ENCODE data around the gene NCAPG.
A peak's percentile ranks its signal among the peaks of the same experiment; 100 is the strongest.

Gene NCAPG, protein sequence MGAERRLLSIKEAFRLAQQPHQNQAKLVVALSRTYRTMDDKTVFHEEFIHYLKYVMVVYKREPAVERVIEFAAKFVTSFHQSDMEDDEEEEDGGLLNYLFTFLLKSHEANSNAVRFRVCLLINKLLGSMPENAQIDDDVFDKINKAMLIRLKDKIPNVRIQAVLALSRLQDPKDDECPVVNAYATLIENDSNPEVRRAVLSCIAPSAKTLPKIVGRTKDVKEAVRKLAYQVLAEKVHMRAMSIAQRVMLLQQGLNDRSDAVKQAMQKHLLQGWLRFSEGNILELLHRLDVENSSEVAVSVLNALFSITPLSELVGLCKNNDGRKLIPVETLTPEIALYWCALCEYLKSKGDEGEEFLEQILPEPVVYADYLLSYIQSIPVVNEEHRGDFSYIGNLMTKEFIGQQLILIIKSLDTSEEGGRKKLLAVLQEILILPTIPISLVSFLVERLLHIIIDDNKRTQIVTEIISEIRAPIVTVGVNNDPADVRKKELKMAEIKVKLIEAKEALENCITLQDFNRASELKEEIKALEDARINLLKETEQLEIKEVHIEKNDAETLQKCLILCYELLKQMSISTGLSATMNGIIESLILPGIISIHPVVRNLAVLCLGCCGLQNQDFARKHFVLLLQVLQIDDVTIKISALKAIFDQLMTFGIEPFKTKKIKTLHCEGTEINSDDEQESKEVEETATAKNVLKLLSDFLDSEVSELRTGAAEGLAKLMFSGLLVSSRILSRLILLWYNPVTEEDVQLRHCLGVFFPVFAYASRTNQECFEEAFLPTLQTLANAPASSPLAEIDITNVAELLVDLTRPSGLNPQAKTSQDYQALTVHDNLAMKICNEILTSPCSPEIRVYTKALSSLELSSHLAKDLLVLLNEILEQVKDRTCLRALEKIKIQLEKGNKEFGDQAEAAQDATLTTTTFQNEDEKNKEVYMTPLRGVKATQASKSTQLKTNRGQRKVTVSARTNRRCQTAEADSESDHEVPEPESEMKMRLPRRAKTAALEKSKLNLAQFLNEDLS

DNA sequence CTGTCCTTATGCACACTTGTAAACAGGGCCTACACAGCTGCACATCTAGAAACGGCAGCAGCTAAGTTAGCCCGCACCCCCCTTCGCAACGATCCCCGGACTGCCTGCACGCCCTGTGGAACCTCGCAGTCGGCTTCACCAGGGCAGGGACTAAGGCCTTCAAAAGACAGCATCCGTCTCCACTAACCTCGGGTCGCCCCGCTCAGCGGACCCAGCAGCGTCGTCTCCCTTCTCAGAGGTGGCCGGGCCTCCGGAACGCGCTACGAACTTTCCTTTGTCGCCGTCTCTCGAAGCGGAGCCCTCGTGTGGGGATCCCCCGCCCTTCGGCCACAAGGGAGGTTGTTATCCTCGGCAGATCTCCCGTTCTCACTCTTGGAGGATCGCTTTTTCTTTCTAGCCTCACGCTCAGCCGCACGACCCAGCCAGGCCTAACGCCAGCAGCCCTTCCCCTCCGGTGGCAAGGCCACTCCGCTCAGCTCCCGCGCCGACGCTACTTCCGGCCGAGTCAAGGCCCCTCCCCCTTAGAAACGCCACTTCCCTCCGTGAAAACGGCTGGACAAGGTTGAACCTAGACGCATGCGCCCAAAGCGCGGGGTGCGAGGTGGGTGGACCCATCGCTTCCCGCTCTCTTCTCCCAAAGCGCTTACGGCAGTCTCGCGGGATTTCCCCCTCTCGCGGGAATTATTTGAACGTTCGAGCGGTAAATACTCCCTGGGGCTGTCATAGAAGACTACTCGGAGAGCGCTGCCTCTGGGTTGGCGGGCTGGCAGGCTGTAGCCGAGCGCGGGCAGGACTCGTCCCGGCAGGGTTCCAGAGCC, at the start of gene NCAPG, which contains the start of gene DCAF16:
Gene NCAPG (plus strand): TSS at position 720 of the 818 bp plus-strand sequence. CDS start 99 bp downstream, outside the sequence.
Gene DCAF16 (minus strand): TSS at position 498 of the 818 bp plus-strand sequence. CDS start 6,616 bp downstream, outside the sequence.
- peak; percentile 97 for DNase-seq (ENCODE audit: low spot score)

DNA sequence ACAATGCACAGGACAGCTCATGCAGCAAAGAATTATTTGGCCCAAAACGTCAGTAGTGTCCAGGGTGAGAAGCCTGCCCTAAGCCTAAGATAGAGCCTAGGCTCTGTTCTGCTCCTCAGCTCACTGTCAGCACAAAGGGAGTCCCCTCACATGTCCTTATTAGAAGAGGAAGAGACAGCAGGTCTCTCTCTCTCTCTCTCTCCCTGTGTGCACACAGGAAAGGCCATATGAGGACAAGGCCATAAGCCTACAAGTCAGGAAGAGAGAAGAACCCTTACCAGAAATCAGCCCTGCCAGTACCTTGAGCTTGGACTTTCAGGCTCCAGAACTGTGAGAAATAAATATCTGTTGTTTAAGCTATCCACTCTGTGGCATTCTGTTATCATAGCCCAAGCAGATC, 49.7 kb upstream of the NCAPG start:
- DNase-seq (ENCODE audit: low spot score), result no peak

DNA sequence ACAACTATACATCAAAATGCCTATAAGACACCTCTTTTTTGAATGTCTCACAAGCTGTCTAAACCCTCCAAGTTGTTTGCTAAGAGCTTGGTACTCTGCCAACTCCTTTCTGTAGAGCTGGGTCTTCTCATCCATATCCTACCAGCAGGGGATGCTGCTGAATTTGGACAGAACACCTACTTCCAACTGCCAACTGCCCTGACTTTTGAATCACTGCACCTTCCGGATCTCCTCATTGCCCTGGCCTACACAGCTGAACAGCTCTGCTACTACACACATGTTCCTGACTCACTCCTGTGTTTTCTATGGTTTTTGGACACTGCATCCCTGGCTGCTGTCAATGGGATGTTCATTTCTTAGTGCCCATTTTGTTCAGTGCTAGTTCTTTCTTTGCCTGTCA, 48.1 kb upstream of the NCAPG start:
- no peak for DNase-seq (ENCODE audit: low spot score)

DNA sequence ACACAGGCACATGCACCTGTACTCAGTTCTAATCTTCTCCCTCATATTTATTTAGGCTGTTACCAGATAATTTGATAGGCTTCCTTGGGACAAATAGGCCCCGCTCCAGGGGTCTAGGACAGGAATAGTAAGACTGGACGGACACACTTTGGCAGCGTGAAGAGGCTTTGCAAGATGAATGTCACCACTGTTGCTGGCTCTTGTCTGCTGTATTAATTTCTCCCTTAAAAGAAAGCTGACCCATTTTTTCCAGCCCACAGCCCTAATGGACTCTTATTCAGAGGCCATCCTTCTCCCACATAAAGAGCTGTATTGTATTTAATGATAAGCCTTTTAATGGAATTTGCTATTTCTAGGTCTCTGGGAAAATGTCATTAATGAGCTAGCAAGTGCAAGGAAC, 47.4 kb upstream of the NCAPG start:
- DNase-seq (ENCODE audit: low spot score), result no peak

DNA sequence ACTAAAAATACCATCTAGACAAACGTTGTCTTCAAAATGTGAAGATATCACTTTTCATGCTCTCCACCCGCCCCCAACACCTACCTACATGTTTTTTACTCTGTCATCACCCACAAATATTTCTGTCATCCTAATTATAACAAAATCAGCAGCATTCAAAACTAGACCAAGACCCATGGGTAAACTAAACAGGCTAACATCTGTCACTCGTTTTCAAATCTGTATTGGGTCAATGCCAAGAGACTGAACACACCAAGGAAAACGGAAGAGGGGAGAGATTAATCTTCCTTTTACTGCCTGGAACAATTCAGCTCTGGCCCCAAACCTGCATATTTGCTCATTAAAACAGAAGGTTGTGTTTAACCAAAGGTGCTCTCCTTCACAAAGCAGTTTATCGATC, 46.8 kb upstream of the NCAPG start:
- no peak for DNase-seq (ENCODE audit: low spot score)

DNA sequence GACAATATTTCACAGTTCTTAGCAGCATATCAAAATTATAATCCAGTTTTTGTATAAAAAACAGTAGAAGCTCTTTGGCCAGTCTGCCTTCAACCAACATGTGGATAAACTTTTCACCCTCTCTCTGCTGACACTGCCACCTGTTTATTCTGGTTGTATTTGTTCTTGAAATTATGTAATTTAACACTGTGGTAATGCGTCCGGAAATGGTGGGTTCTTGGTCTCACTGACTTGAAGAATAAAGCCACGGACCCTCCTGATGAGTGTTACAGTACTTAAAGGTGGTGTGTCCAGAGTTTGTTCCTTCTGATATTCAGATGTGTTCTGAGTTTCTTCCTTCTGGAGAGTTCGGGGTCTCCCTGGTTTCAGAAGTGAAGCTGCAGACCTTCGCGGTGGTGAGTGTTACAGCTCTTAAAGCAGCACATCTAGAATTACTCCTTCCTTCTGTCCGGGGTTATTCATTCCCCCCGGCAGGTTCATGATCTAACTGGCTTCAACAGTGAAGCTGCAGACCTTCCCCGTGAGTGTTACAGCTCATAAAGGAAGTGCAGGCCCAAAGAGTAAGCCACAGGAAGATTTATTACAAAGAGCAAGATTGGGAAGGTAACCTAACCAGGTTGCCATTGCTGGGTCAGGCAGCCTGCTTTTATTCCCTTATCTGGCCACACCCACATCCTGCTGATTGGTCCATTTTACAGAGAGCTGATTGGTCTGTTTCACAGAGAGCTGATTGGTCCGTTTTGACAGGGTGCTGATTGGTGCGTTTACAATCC, 45.1 kb upstream of the NCAPG start:
- no peak for DNase-seq (ENCODE audit: low spot score)

DNA sequence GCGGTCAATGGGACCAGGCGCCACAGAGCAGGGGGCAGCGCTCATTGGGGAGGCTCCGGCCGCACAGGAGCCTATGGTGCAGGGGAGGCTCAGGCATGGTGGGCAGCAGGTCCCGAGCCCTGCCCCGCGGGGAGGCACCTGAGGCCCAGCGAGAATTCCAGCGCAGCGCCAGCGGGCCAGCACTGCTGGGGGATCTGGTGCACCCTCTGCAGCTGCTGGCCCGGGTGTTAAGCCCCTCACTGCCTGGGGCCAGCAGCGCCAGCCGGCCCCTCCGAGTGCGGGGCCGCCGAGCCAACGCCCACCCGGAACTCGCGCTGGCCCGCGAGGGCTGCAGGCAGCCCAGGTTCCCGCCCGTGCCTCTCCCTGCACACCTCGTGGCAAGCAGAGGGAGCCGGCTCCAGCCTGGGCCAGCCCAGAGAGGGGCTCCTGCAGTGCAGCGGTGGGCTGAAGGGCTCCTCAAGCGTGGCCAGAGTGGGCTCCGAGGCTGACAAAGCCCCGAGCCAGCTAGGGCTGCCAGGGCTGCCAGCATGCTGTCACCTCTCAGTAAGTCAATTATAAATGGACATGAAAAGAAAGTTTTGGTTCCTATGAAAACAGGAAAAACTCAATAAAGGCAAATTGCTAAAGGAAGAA, 43.8 kb upstream of the NCAPG start:
- no peak for DNase-seq (ENCODE audit: low spot score)

DNA sequence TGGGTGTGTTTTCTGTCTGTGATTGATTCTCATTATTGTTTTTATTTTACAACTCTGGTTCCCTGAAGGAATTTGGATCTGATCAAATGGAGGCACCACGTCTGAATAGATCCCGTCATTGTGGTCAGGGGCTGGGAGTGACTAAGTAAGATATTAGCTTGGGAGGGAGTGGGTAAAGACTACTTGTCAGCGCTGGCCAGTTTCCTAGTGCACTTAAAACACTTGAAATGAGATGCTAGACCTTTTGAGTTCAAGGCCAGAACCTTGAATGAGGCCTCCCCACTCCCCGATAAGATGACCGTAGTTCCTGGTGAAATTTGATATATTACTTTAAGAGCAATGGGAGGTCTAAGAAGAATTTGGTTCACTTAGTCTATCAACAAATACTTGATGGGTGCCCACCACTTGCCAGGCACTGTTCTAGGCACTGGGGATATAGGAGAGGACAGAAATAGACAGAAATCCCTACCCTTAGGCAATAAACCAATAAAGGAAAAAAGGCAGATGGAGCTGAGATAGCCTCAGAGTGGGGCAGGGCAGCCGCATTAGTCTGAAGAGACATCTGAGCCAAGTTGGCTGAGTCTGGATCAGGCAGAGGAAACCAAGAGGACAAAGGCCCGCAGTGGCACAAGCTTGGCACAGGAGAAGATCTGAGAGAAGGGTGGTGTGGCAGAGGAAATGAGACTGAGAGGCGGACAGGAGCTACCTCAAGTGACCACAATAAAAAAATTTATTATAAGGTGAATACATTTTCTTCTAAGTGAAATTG, 41.2 kb upstream of the NCAPG start:
- no peak for DNase-seq (ENCODE audit: low spot score)

DNA sequence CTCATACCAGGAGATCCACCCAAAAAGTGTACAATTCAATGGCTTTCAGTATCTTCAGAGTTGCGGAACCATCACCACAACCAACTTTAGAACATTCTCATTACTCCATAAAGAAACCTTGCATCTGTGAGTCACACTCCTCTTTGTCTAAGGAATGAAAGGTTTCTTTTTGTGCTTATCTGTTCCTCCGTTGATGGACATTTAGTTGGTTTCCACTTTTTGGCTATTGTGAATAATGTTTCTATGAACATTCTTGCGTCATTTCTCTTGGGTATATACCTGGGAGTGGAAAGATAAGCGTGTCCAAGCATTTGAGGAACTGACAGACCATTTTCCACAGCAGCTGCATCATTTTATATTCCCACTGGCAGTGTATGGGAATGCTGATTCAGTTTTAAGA, 39.9 kb upstream of the NCAPG start:
- no peak for DNase-seq (ENCODE audit: low spot score)

DNA sequence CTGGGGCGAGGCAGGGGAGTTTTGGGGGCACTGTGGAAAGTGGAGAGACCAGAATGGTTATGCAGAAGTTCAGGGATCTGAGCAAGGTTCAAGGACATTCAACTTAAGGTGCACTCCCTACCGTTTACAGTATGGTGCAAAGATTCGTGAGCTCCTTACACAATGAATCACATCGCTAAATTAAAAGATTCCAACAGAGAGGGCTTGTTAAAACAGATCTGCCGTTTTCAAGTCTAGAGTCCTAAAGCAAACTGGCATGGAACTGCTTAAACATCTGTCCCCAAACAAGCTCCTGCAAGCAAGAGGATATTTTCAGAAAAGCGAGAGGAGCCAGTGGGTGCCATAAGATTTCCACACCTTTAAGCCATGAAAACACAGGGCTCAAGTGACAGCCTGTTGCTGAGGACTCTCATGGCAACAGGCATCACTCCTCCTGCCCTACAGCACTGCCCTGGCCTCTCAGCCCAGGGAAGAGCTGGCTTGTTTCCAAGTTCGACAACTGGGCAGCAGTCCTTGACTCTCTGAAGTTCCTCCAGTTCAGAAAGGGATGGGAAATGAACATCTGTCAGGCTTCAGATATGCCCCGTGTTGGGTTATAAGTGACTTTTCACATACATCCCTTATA, 39.4 kb upstream of the NCAPG start:
- no peak for DNase-seq (ENCODE audit: low spot score)

DNA sequence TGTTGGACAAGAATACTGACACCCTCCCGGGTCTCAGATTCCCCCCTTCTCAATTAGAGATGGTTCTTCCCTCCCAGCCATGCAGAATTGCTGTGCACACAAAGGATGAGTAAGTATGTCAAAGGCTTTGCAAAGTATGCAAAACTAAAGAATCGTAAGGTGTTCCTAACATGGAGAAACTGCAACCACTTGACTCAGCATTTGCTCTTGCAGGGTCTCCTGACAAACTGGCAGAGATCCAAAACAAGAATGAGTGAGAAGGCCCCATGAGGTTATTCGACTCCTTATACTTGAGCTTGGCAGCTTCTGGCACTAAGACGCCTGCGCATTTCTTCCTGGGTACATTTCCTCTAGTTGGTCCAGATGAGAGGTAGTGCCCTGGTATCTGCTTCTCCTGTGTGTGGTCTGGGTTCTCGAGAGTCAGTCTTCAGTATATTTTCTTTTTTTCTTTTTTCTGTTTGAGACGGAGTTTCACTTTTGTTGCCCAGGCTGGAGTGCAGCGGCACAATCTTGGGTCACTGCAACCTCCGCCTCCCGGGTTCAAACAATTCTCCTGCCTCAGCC, 37.6 kb upstream of the NCAPG start:
- no peak for DNase-seq (ENCODE audit: low spot score)

DNA sequence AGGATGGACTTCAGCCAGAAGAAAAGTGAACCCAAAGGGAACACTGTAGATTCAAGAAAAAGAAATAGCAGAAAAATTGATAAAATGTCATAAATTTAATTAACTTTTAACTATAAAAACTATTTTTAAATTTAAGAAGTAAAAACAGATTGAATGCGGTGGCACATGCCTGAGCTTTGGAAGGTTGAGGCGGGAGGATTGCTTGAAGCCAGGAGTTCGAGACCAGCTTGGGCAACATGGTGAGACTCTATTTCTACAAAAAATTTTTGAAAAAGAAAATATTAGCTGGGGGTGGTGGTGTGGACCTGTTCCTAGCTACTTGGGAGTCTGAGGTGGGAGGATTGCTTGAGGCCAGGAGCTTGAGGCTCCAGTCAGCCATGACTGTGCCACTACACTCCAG, 32.3 kb upstream of the NCAPG start:
- DNase-seq (ENCODE audit: low spot score), result no peak

DNA sequence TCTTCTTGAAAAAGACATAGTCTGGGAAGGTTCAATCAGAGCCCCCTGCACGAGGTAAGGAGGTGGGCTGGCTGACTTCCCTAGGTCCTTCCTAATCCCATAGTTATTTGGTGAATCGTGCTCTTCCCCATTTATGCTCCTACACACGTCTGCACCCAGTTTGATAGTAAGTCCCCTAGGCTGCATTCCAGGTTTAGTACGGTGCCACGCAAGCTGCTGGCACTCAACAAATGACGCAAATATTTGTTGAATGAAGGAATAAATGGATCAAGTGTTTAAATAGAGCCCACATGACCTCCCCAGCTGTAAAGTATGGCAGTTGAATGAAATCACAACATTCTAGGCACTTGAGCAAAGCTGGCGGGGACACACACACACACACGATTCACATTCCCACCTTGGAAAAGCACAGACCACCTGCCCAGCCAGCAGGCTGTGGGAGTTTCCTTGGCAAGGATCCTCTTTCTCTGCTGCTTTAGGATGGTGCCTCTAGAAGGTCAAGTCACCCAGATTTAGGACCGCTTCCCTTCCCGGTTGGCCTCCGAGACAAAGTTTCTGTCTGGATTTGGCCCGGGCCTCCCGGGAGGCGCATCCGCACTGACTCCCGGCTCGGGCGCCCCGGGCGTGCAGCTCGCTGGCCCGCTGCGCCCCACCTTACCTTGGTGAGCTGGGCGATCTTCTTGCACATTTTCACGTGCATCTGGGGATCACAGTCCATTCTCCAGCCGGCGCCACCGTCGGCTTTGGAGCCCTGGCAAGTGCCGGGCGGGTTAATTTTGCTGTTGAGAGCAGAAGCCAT, 30.1 kb upstream of the NCAPG start:
- DNase-seq (ENCODE audit: low spot score), result no peak

DNA sequence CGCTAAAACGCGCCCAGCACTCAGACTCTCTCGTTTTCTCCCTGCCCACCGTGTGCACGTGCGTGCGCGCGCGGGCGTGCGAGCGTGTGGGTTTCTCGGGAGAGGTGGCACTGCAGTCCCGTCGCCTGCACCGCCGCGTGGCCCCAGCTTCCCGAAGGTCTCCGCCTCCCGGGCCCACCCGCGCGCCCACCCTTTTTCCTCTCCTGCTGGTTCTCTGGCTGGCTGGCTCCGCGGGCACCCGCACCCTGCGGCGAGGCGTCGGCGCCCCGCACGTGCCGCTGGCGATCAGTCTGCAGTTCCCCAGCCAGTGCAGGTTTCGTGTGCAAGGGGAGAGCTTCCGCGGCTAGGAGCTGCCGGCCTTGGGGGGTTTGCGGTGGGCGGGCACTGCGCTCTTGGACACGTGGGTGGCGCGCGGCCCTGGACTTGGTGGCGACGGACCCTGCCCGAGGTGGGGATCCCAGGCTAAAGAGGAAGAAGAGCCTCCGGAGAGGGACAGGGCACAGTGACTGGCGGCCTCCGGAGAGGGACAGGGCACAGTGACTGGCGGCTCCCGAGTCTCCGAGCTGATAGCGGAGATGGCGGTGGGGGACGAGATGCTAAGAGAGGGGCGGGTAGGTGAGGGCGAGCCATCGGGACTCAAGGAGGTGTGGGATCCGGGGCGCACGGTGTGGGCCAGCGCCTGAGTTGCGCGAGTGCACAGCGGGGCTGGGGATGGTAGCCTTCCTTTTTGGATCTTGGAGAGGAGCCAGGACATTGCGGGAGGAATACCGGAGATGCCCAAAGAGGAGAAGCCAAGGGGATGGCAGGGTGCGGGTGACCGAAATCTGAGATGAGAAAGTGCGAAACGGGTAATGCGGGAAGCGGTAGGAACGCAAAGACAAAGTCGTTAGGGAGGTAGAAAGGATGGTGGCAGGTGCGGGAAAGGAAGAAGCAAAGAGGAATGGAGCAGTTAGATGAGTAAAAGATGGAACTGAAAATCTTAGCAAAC, 29.2 kb upstream of the NCAPG start, which contains the start of gene FAM184B:
Gene FAM184B (minus strand): TSS at position 322 of the 988 bp plus-strand sequence. CDS start 322 bp downstream, outside the sequence.
- DNase-seq (ENCODE audit: low spot score), result no peak

DNA sequence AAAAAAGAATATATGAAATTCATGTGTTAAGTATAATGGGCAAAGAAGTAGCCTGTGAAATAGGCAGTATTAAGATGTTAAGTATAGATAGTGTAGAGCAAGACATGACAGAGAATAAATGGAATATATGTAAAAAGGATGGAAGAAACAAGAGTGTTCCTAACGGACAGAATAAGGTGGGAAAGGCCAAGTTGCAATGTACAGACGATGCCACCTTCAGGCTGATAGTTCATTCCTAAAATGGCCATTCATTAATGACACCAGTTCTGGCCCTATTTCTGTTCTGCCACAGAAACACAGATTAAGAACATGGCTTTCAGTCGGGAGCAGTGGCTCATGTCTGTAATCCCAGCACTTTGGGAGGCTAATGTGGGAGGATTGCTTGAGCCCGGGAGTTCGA, 24.9 kb upstream of the NCAPG start:
- DNase-seq (ENCODE audit: low spot score), result no peak

DNA sequence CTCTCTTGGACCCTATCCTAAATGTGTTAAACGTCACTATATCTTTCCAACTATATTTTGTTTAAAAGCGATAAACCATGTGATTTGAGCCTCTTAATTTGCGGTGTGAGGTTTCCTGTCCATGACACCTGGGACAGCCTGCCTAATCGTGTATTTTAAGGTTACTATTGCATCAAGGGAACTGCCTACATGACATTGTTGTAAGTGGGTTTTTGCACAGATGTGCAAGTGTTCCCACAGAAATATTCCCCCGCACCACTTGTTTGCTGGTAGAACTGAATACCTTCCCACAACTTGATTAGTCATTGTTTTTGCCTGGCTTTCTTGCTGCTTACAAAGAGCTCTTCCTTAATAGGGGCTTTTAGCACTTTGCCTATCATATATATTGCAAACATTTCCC, 24.2 kb upstream of the NCAPG start:
- no peak for DNase-seq (ENCODE audit: low spot score)

DNA sequence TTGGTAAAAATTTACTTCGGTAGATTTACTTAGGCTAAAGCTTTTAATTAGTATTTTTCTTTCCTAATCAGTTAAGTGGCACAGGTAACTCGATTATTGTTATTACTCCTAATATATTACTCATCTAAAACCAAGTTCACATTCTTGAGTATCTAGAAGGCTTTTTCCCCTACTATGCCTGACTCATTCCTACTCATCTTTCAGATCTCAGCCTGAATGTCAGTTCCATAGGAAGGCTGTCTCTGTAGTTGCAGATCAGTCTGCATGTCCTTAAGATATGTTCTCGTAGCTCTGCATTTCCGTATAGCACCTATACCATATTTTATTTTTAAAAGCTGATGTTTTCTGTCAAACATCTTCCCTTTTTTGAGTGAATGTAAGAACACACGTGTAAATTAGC, 23.5 kb upstream of the NCAPG start:
- DNase-seq (ENCODE audit: low spot score), result no peak

Measured in SW480 (cell line).